GM12873 (cell line): ENCODE measurements around the gene TNFRSF1B.

ENCODE experiments used
- TF ChIP-seq, protein P1 (sequence below): IDR thresholded peaks from 2 replicates; pipeline ENCODE4 v1.5.1; 2012; ENCODE audit warnings: low read depth, mild to moderate bottlenecking, moderate library complexity, low read length, control low read depth; ENCODE audit not compliant: insufficient read depth; ENCODE audit errors: missing control alignments

The TNFRSF1B gene

DNA sequence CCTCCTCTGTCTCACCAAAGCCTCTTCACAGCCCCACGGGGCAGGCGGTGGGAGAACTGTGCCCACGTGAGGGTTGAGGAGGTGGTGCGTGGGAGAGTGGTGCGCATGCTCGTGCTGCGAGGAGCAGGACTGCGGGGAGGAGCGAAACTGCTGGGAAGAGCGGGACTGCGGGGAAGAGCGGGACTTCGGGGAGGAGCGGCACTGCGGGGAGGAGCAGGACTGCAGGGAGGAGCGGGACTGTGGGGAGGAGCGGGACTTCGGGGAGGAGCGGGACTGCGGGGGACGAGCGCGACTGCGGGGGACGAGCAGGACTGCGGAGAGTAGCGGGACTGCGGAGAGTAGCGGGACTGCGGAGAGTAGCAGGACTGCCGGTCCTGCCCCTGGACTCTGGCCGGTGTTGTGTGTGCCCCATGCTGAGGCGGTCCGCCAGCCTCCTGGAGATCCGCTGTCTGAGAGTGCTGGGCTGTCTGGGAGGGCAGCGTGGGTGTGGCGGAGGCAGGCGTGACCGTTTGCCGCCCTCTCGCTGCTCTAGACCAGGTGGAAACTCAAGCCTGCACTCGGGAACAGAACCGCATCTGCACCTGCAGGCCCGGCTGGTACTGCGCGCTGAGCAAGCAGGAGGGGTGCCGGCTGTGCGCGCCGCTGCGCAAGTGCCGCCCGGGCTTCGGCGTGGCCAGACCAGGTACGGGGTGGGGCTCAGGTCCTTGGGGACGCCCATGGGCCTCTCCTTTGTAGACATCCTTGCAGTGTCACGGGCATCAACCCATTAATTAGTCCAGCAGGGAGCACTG, 24.6 kb downstream of the TNFRSF1B start:
- TF ChIP-seq, protein P1, sequence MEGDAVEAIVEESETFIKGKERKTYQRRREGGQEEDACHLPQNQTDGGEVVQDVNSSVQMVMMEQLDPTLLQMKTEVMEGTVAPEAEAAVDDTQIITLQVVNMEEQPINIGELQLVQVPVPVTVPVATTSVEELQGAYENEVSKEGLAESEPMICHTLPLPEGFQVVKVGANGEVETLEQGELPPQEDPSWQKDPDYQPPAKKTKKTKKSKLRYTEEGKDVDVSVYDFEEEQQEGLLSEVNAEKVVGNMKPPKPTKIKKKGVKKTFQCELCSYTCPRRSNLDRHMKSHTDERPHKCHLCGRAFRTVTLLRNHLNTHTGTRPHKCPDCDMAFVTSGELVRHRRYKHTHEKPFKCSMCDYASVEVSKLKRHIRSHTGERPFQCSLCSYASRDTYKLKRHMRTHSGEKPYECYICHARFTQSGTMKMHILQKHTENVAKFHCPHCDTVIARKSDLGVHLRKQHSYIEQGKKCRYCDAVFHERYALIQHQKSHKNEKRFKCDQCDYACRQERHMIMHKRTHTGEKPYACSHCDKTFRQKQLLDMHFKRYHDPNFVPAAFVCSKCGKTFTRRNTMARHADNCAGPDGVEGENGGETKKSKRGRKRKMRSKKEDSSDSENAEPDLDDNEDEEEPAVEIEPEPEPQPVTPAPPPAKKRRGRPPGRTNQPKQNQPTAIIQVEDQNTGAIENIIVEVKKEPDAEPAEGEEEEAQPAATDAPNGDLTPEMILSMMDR = no peak

DNA sequence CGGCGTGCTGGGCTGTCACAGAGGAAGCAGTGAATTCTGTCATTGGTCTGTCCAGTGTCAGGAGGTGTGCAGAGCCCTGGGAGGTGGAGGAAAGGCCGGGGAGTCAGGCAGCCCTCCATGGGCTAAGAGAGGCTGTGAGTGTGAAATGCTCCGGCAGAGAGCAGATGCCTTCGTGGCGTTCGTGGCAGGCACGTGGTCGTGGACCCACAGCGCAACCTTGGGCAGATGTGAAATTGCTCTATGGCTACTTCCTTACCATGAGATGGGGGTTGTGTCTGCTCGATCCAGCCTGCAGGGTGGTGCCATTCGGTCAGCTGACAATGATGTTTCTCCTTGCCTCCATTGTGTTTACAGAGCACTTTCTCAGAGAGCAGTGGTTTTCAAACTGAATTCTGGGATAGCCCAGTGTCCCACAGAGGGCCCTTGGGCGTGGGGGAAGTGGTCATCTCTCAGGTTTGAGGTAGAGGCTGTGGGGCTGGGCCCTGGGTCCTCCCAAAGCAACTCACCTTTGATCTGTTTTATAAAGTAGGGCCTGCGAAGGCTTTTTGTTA, 27.9 kb downstream of the TNFRSF1B start:
- TF ChIP-seq, protein P1 = no peak

DNA sequence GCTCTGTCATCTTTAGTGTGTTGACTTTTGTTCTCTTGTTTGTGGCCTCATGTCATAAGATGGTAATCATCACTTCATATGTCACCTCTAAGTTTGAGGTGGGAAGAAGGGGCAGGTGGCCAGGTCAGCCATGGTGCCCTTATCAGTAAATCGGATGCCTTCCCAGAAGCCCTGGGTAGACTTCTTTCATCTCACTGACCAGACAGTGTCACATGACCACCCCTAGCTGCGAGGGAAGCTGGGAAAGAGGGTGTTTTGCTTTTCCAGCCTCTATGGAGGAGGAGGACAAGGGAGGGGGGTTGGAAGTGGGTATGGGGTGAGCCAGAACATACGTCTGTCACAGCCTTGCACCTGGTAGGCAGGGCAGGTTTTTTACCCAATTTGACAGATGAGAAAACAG, 28.6 kb downstream of the TNFRSF1B start:
- TF ChIP-seq, protein P1 = no peak

DNA sequence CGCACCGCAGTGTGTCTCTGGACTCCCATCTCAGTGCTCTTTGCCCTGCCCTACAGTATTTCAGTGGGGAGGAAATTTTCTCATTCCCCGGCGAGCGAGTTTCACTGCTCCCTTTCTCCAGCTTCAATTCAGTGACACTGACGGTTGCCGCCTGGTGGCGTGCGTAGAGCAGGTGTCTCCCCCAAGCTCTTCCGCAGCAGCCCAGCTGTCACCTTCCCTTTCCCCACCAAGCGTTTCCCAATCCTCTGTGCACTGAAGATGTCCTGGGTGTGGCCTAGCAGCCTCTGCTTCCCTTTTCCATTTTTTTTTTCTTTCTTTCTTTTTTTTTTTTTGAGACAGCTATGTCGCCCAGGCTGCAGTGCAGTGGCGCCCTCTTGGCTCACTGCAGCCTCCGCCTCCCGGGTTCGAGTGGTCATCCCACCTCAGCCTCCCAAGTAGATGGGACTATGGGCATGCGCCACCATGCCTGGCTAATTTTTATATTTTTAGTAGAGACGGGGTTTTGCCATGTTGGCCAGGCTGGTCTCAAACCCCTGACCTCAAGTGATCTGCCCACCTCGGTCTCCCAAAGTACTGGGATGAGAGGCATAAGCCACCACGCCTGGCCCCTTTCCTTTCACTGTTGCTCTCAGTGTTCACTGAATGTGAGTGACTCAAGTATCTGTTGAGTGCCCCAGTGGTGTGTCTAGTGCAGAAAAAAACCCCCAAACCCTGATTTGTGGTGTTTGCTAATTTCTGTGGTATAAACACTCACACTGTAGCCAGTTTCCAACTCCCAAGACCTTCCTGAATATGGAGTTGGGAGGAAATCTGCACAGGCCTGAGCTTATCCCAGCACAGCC, 30.1 kb downstream of the TNFRSF1B start:
- TF ChIP-seq, protein P1 = no peak

DNA sequence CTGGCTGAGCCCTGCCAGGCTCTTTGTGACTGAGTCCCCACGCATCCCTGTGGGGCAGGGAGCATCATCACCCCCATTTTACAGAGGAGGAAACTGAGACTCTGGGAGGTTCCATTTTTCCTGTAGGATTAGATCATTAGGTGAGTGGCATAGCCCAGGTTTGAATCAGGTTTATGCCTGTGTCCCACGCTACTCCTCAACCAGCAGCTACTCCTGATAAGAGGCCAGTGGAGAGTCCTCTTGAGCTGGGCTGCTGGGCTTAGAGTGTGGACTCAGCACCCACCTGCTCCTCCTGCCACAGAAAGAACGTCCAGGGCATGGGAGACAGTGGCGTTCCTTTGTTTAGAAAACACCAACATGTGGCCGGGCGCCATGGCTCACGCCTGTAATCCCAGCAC, 30.7 kb downstream of the TNFRSF1B start:
- TF ChIP-seq, protein P1 = no peak

DNA sequence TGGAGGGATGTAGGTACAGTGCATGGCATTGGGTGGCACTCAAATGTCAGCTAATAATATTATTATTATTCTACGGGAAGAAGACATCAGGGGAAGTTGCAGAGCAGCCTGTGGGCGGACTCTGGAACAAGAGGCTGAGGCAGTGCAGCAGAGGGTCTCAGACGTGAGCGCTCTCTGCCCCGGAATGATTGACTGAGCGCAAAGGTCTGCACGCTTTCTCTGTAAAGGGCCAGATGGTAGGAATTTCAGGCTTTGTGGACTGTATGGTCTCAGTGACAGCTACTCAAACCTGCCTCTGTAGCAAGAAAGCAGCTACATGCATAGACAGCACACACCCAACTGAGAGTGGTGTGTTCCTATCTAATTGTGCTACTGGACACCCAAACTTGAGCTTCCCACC, 33.4 kb downstream of the TNFRSF1B start:
- TF ChIP-seq, protein P1 = no peak
